Thoracic aorta (tissue), 2 donors: ENCODE measurements around the gene ST3GAL6. TPM values are rescaled to one million over a fixed set of nuclear protein-coding genes. Genes with fewer than 3 reads are reported as not detected.
A peak's percentile ranks its signal among the peaks of the same experiment; 100 is the strongest.

Experiments
- ATAC-seq: fragments of 150-250 bp; one replicate; pipeline ENCODE4 v1.8.0; 2017; ENCODE audit warnings: low read depth; ENCODE audit not compliant: insufficient number of reproducible peaks, low FRiP score
- DNase-seq: peaks from one replicate; pipeline ENCODE4 v3.0.0-alpha.2; 2020; ENCODE audit warnings: low spot score
- H3K27ac ChIP-seq, 2 donors: fragments of 200-600 bp; sonication (generic); 1 replicate in 1 of 2; 2 replicates in 1 of 2; pipeline ENCODE4 v1.5.1; 2016; ENCODE audit warnings: mild to moderate bottlenecking in 2 of 2, moderate library complexity in 2 of 2
- H3K27me3 ChIP-seq: fragments of 200-600 bp; sonication (generic); replicated peaks from 2 replicates; pipeline ENCODE4 v1.6.0; 2016; ENCODE audit warnings: mild to moderate bottlenecking; ENCODE audit not compliant: insufficient read depth
- H3K36me3 ChIP-seq: fragments of 200-600 bp; sonication (generic); one replicate; pipeline ENCODE4 v1.5.1; 2016
- H3K4me1 ChIP-seq, 2 donors: fragments of 200-600 bp; sonication (generic); 1 replicate in 1 of 2; 2 replicates in 1 of 2; pipeline versions ENCODE4 v1.5.1 to v1.6.0; 2016; ENCODE audit warnings: low read depth in 2 of 2, mild to moderate bottlenecking in 1 of 2; ENCODE audit not compliant: control insufficient read depth in 1 of 2
- H3K4me3 ChIP-seq: fragments of 200-600 bp; sonication (generic); 2 replicates; pipeline ENCODE4 v1.5.1; 2016; ENCODE audit warnings: mild to moderate bottlenecking
- H3K9me3 ChIP-seq: fragments of 200-600 bp; sonication (generic); 2 replicates; pipeline ENCODE4 v1.5.1; 2016
- CTCF ChIP-seq: fragments of 200-600 bp; sonication (generic); IDR thresholded peaks from one replicate; pipeline ENCODE4 v1.5.1; 2019; ENCODE audit warnings: antibody characterized with exemption
- total RNA-seq, 2 donors: library from RNA; depleted of rRNA; stranded (reverse); fragments of >200 nt; gene quantifications; one replicate each; pipeline versions ENCODE4 v1.1.0 to v1.2.3, GENCODE V29; 2016

Gene ST3GAL6
- total RNA-seq, 2 donors from 2014 or later, result 12.0 to 16.9 TPM

GRCh38 chr3:98817547-98818041 lies 54.5 kb downstream of the ST3GAL6 start:
- H3K27ac ChIP-seq, result no peak overlapping the region
- H3K36me3 ChIP-seq, result peaks cover 4% of the 10 kb centered on the region
- H3K9me3 ChIP-seq, result no peaks in the 10 kb centered on the region
- H3K4me1 ChIP-seq, result no peaks in the 10 kb centered on the region
- TF ChIP-seq CTCF, result peak; percentile 81
- no peak for DNase-seq
- peak; percentile 73 for ATAC-seq
- H3K27me3 ChIP-seq, result no peaks in the 10 kb centered on the region
- no peak overlapping the region for H3K4me3 ChIP-seq

GRCh38 chr3:98821063-98821462 lies 57.9 kb downstream of the ST3GAL6 start:
- peaks cover 0 to 5% of the 10 kb centered on the region in 2 donors for H3K4me1 ChIP-seq
- no peaks in the 10 kb centered on the region for H3K36me3 ChIP-seq

GRCh38 chr3:98823791-98824190 lies 60.7 kb downstream of the ST3GAL6 start:
- ATAC-seq, result no peak
- TF ChIP-seq CTCF, result no peak

More at GRCh38 chr3:98821063-98821462, 57.9 kb downstream of the ST3GAL6 start:
- DNase-seq (no peak), ATAC-seq (no peak)
- no peak for TF ChIP-seq CTCF
- Histone ChIP-seq H3K27me3 (no peaks in the 10 kb centered on the region), H3K27ac (no peak overlapping the region), H3K9me3 (no peaks in the 10 kb centered on the region), H3K4me3 (no peak overlapping the region)

GRCh38 chr3:98824256-98824655 lies 61.1 kb downstream of the ST3GAL6 start:
- no peak for TF ChIP-seq CTCF
- DNase-seq (no peak), ATAC-seq (peak; percentile 41)
- Histone ChIP-seq H3K4me1 (peaks cover 5 to 19% of the 10 kb centered on the region in 2 donors), H3K4me3 (no peak overlapping the region), H3K36me3 (no peaks in the 10 kb centered on the region), H3K27ac (no peak overlapping the region), H3K9me3 (no peaks in the 10 kb centered on the region), H3K27me3 (no peaks in the 10 kb centered on the region)

More at GRCh38 chr3:98823791-98824190, 60.7 kb downstream of the ST3GAL6 start:
- Histone ChIP-seq H3K27ac (no peak overlapping the region), H3K9me3 (no peaks in the 10 kb centered on the region), H3K4me1 (peaks cover 5 to 19% of the 10 kb centered on the region in 2 donors), H3K36me3 (no peaks in the 10 kb centered on the region), H3K4me3 (no peak overlapping the region), H3K27me3 (no peaks in the 10 kb centered on the region)
- no peak for DNase-seq

- ATAC-seq (no peak), DNase-seq (no peak)
- no peak overlapping the region for H3K4me3 ChIP-seq
- no peaks in the 10 kb centered on the region for H3K27me3 ChIP-seq
- no peaks in the 10 kb centered on the region for H3K9me3 ChIP-seq
- peaks cover 5 to 19% of the 10 kb centered on the region in 2 donors for H3K4me1 ChIP-seq
- TF ChIP-seq CTCF, result no peak
- H3K27ac ChIP-seq, result no peak overlapping the region
- no peaks in the 10 kb centered on the region for H3K36me3 ChIP-seq
Observed at GRCh38 chr3:98826126-98826525, 63.0 kb downstream of the ST3GAL6 start.
